ENCODE data around the gene PPIE. TPM values are rescaled to one million over a fixed set of nuclear protein-coding genes. Genes with fewer than 3 reads are reported as not detected.
A peak's percentile ranks its signal among the peaks of the same experiment; 100 is the strongest.

PPIE gene
- polyA plus RNA-seq, 4 donors: 42.1 to 70.8 (median 65.4) TPM

DNA sequence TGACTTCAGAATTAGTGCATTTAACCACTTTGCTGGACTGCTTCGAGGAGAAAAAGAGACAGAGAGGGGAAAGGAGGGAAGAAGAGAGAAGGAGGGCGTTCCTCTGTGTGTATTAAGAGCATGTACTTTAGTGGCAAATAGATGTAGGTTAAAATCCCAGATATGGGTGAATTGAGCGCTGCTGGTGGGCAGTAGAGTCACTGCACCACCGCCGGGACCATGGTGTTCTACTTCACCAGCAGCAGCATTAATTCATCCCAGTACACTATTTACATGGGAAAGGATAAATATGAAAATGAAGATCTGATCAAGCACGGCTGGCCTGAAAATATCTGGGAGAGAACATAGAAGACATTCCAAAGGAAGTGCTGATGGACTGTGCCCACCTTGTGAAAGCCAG is 20.9 kb upstream of the PPIE start:
- DNase-seq (ENCODE audit: low read depth in 4 of 4, low spot score in 3 of 4): no peak

DNA sequence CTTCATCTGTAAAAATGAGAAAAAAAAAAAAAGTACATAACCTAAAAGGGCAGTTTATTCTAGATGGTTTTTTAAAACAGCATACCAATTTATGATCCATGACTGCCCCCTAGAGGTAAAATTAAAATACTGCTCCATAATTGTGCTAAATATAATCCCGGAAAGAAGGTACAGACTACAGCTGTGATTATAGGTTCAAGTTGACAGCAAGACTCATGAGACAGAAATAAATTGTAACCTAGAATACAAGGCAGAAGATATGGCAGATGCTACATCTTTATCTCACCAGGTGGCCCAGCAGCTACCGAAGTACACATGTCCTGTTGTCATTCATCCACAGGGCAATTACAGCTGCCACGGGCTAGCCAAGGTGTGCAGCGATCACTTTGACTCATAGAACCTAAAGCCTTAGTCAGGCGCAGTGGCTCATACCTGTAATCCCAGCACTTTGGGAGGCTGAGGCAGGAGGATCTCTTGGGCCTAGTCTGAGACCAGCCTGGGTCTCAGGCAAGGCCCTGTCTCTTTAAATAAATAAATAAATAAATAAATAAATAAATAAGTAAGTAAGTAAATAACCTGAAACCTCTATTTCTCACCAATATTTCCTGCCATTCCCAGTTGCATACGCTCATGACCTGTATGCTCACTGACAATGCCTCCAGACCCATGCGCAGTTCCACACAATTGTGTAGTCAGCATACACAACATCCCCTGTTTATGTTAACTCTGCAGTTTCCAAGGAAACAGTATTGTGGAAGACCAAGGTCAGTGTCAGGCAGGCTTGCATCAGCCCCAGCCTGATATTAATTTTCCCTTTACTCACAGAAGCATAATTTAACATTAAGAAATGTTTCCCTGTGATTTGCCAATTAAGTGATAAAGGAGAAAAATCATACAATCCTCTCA is 18.3 kb upstream of the PPIE start:
- DNase-seq (ENCODE audit: low read depth in 4 of 4, low spot score in 3 of 4): peak in 1 of 4 donors; percentile 43

DNA sequence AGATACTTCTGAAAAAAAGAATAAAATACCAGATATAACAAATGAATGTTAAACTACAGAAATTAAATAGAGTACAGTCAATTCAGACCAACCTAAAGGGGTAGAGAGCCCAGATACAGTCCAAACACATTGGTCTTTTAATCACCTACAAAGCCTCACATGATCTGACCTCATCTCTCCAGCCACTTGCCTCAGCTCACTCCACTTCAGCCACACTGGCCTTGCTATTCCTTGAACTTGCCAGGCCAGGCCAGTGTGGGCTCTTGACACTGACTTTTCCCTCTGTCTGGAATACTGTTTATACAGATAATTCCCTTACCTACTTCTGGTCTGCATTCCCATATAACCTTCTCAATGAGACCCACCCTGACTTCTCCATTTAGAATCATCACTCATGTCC is 17.0 kb upstream of the PPIE start:
- DNase-seq (ENCODE audit: low read depth in 4 of 4, low spot score in 3 of 4): no peak

DNA sequence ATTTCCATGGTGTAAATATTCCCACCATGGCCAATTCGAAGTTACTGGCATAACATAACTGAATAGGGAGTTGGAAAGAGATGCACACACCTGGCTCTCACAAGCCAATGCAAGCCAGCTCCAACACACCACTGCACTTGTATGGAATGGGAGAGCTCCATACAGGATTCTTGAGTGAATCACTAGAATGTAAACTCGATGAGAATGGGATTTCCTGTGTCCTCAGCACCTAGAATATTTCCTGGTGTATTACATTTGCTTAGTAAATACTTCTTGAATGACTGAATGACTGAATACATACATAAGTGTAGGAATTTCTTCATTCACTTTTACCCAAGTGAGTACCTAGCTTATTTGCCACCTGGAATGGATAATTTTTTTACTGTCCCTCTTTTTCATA is 16.2 kb upstream of the PPIE start:
- DNase-seq (ENCODE audit: low read depth in 4 of 4, low spot score in 3 of 4): no peak

DNA sequence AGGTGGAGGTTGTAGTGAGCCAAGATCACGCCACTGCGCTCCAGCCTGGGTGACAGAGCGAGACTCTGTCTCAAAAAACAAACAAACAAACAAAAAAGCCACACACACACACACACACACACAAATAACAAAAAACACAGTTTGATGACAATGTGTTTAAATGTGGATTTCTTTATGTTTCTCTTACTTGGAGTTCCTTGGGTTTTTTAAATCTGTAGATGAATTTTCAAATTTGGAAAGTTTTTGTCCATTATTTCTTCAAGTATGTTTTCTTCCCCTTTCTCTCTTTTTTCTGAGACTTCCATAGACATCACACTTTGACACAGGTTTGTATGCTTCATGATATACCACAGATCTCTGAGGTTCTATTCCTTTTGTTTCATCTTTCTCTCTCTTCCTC is 12.1 kb upstream of the PPIE start:
- no peak for DNase-seq (ENCODE audit: low read depth in 4 of 4, low spot score in 3 of 4)

DNA sequence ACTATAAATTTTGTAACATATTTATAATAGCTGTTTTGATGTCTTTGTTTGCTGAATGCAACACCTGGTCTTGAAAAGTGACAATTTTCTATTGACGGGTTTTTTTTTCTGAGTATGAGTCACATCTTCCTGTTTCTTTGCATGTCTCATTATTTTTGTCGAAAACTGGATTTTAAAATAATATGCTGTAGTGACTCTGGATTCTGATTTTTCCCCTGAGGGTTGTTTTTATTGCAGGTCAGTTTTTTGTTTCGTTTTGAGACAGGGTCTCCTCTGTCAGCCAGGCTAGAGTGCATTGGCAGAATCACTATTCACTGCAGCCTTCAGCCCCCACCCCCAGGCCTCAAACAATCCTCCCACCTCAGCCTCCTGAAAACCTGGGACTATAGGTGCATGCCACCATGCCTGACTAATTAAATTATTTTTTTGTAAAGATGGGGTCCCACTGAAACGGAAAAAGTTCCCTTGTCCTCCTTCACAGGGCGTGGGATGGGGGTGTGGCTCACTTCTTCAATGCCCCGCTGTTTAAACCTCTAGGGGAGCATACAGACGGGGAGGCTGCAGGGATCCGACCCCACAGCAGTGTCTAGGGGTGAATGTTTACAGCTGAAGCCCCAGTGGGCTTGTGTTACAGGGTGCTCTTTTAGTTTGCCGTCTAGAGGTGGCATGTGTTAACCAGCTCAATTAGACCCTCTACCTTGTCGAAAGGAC is 11.3 kb upstream of the PPIE start:
- DNase-seq (ENCODE audit: low read depth in 4 of 4, low spot score in 3 of 4): no peak

DNA sequence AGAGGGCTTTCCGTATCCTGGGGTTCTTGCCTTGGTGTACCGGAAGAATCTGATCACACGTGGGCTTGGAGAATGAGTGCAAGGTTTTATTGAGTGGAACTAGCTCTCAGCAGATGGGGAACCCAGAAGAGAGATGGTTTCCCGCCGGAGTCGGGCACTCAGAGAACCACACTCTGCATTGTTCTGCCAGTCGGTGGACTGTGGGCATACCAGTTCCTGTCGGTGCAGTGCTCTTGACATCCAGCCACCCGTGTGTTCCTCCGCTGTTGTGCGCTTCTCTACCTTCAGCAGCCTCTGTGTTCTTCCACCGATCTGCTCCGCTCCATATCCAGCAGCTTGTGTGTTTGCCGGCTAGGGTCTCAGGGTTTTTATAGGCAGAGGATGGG is 10.8 kb upstream of the PPIE start:
- no peak for DNase-seq (ENCODE audit: low read depth in 4 of 4, low spot score in 3 of 4)

DNA sequence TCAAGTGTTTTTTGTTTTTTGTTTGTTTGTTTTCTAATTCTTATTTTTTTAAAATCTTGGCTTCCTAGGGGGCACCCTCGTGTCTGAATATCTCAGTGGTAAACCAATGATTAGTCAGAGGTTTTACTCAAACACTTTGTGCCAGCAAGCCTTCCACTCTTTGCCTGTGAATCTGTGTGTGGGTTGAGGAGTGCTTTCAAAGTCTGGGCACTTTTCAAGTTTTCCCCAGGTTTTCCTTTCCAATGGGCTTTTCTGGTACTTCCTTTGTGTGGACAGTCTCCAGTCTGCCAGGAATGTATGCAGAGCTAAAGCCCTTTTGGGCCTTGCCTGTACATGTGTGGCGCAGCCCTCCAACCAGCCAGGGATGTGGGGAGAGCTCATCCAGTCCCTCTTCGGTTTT is 9.7 kb upstream of the PPIE start:
- no peak for DNase-seq (ENCODE audit: low read depth in 4 of 4, low spot score in 3 of 4)

DNA sequence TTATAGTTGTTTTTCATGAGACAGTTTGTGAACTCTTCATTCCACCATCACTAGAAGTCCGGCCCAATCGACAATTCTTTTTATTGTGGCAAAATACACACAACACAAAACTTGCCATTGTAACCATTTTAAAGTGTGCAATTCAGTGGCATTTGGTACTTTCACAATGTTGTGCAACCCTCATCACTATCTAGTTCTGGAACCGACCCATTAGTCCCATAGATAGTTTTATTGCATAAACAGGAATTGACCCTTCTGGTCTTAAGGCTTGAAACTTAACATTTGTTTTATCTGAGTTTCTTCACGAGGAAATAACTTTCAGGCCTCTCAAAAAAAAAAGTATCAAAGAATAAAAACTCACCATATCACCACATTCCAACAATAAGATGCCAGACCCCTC is 8.8 kb upstream of the PPIE start:
- no peak for DNase-seq (ENCODE audit: low read depth in 4 of 4, low spot score in 3 of 4)

DNA sequence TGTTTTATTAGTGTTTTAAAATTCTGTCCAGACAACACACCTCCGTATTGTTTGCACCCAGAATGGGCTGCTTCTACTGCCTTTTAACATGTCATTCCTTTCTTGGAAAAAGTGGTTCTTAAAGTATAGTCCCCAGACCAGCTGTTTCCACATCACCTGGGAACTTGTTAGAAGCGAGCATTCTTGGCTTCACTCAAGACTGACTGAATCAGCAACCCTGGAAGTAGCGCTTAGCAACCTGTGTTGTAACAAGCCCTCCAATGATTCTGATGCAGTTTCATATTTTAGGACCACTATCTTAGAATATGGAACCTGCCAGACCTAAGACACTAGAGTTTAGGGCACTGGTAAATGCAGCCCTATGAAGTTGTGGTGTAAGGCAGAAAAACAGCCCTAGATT is 6.0 kb upstream of the PPIE start:
- DNase-seq (ENCODE audit: low read depth in 4 of 4, low spot score in 3 of 4): no peak

DNA sequence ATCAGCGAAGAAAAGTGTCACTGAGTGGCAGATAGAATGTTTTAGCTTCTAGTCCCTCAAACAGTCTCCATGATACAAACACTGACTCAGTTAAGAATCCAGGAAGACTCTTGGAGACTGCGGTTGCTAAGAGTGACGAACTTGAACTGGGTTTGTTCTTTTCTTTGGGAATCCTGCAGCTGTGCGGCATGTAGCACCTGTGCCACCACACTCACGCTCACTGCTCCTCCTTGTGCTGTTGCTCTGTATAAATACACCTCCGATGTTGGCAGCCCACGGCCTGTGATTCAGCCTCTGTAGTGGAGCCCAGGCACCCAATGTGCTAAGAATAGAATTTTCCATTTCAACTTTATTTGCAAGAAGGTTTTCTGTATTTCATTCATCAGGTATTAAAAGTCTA is 5.5 kb upstream of the PPIE start:
- DNase-seq (ENCODE audit: low read depth in 4 of 4, low spot score in 3 of 4): no peak

DNA sequence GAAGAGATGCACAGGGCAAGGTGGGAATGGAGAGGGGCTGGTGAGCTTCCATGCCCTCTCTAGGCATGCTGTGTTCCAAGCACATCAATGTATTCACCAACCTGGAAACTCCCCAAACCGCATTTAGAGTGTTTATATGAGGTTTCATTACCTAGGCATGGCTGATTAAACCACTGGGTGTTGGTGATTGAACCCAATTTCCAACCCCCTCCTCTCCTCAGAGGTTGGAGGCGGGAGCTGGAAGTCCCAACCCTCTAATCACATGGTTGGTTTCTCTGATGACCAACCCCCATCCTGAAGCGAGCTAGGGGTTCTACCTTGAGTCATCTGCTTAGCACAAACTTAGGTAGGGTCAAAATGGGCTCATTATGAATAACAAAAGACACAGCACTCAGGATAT is 3.0 kb upstream of the PPIE start:
- DNase-seq (ENCODE audit: low read depth in 4 of 4, low spot score in 3 of 4): no peak

DNA sequence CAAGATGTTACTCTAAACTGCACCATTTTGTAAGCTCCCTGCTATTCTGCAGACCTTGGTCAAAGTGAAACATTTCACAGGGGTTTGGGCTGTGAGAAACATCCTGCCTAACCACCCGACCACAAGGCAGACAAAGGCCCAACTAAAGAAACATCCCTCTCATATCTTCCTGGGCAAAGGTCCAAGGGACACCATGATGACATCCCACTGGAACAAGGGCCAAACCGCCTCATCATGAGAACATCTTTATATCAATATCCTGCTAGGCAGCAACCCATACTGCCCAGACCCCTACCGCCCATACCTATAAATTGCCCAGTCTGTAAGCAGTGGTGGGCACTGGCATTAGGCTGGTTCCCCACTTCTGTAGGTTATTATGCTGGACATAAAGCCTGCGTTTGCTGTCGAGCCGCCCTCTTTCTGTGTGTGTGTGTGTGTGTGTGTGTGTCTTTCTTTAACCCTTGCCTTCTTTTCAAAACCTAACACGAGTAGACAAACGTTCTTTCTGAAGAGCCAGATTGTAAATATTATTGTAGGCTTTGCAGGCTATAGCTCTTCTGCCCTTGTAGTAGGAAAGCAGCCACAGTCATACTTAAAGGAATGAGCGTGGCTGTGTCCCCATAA is 1.0 kb upstream of the PPIE start:
- DNase-seq (ENCODE audit: low read depth in 4 of 4, low spot score in 3 of 4): no peak

DNA sequence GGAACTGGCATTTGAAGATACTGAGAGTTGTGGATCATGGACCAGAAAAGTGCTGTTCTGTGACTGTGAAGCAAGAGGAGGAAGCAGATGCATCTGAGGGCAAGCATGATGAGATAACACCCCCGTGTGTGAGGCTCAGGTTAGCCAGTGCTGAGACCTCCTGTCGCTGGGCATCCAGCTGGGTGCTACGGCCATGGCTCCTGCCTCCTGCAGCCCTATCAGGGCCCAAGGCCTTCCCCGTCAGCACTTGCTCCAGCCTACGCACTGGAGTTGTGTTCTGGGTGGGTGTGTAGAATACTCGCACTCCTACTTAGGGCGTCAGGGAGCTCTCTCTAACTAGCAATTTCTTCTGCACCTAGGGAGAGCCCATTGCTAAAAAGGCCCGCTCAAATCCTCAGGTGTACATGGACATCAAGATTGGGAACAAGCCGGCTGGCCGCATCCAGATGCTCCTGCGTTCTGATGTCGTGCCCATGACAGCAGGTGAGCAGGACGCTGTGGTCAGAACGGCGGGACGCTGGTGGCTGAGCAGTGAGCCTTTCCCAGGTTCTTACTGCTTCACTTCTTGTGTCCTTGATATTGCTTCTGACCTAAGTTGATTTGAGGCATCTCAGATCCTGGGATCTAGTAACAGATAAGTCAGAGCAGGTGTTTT is 6.5 kb downstream of the PPIE start:
- DNase-seq (ENCODE audit: low read depth in 4 of 4, low spot score in 3 of 4): no peak

DNA sequence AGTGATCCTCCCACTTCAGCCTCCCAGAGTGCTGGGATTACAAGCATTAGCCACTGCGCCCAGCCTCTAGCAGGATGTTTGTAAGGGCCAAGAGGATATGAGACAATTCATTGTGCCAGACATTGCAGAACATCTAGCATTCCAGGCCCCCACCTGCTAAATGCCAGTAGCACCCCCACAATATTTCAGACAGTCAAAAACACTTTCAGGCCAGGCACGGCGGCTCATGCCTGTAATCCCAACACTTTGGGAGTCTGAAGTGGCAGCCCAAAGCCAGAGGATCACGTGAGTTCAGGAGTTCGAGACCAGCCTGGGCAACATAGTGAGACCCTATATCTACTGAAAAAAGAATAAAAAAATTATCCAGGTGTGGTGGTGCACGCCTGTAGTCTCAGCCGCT is 12.9 kb downstream of the PPIE start:
- DNase-seq (ENCODE audit: low read depth in 4 of 4, low spot score in 3 of 4): no peak

DNA sequence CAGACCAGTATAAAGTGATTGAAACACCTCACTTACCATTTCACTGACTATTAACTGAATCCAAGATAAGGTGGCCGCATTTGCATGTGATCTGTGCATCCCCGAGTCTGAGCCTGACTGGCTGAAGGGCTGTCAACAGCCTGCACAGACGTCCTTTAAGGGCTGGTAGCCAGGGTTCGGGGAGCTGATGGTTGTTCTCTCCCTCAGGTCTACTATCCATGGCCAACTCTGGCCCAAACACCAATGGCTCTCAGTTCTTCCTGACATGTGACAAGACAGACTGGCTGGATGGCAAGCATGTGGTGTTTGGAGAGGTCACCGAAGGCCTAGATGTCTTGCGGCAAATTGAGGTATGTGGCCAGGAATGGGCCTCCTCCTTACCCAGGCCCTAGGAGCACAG is 14.0 kb downstream of the PPIE start:
- DNase-seq (ENCODE audit: low read depth in 4 of 4, low spot score in 3 of 4): no peak

DNA sequence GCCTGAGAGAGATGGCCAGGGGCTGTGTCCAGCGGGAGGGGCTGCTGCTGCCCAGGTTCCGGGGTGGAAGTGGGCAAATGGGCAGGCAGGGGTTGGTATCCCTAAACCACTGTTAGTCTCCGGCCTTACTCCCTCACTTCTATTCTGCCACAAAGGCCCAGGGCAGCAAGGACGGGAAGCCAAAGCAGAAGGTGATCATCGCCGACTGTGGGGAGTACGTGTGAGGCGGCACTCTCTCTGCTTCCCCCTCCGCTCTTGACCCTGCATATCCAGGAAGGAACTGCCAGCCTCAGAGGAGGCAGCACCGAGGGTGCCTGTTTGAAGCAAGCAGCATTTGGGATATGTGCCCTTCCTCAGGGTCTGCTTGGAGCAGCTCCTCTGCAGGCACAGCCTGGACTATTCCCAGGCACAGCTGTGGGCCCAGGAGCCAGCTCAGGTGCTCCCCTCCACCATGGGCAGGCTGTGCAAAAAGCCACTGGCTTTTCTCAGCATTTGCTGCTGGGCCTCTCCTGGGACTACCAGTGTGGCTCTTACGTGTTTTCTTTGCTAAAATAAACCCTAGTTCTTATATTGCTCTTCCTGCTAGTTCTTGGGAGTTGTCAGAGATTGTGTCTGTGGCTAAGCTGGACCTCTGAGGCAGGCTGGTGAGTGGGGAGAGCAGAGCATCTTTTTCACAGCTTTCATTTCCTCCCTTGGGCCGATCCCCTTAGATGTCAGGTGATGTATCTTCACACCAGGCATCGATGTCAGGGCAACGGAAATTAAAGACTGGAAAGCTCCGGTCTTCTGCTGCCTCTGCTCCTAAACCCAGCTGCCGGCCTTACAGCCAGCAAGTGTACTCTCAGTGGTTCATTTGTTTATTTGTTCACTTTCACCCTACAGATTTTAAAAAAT is 14.7 kb downstream of the PPIE start:
- no peak for DNase-seq (ENCODE audit: low read depth in 4 of 4, low spot score in 3 of 4)

DNA sequence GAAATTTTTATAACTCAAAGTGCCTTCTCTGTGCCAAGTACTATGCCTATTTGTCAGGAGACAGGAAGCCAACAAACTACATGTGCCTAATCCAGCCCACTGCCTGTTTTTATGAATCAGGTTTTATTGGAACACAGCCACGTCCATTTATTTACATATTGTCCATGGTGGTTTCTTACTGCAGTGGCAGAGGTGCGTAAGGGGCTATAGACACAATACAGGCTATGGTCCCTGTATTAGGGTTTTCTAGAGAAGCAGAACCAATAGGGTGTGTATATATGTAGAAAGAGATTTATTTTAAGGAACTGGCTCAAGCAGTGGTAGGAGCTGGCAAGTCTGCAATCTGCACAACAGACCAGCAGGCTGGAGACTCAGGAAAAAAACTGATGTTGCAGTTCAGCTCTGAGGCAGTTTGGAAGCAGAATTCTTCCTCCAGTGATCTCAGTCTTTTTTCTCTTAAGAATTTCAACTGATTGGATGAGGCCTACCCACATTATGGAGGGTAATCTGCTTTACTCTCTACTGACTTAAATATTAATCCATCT is 15.4 kb downstream of the PPIE start:
- no peak for DNase-seq (ENCODE audit: low read depth in 4 of 4, low spot score in 3 of 4)

DNA sequence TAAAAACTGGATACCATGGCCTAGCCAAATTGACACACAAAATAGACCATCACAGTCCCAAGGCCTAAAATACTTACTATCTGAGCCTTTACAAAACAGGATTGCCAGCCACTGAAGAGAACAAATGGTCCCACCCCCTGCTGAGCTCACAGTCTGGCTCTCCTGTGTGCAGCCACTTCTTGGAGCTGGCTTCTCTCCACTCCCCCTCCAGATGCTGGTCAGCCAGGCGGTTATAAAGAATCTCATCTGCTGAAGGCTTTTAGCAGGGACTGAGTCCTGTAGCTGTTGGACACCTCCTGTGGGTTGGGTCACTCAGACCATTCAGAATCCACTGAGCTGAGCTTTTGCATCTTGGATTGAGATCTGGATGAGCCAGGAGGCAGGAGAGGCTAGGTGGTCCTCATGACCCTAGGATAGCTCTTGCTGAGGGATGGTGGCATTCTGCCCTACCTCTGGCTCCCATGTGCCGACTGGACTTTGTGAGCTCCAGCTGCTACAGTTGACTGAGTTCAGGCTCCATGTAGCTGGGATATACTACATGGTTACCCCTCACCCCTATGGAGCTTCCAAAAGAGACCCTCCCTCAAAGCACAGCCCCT is 16.3 kb downstream of the PPIE start:
- no peak for DNase-seq (ENCODE audit: low read depth in 4 of 4, low spot score in 3 of 4)

Data from left renal pelvis (tissue), 4 donors.